NCI-H446 treated with DMSO at 0.1 percent for 48 hours (cell line): ENCODE measurements around the gene VANGL1.

Source experiments
- DNase-seq: peaks from one replicate; lab custom pipeline; 2025; lab: John Stamatoyannopoulos, UW

VANGL1 gene

DNA sequence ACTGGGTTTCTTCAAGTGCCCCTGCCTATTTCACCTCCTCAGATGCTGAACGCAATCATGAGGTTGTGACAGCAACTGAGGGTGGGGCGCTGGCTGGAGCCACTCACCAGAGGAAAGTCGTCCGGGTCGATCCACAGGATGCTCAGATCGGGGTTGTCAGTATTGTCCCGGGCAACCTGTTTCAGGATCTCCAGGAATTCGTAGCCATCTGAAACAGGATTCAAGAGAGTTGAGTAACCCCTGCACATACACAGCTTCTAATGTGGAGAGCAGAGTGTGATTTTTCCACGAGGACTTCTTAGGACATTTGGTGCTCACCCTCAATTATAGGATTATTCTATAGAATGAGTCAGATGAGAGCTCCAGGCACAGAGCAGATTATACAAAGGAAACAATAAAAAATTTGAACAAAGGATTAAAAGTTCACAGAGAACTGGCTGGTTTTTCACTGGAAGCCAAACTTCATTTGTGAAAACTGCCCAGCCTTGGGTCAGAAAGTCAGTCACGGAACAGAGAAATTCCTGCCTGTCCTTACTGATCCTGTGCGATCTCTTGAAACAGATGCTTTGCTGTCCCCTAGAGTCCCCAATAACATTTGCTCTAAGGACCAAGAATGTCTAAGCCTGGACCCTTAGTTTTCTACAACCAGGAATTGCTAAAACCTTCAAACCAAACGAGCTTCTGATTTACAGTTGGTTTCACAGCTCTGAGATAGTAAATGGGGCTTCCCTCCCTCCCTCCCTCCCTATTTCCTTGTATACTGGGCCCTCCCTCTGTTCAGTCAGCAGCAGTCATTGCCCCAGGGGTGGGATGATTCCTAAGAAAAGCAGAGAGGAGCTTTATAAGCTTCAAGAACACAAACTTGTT is 63.5 kb downstream of the VANGL1 start:
- DNase-seq: no peak

DNA sequence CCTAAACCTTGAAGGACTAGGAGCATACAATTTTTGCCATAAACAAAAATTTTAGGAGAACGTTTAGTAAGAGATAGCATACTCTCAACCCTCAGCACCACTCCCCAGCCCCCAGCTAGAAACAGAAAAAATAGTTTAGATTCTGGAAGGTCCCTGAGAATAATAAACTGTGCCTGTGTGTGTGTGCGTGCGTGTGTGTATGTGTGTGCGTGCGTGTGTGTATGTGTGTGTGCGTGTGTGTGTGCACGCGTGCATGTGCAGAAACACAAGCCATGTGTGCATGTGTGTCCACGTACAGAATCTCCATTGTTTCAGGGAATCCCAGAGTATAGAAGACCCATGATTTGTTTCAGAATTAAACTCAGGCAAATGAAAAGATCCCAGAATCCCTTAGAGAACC is 64.2 kb downstream of the VANGL1 start:
- DNase-seq: no peak

DNA sequence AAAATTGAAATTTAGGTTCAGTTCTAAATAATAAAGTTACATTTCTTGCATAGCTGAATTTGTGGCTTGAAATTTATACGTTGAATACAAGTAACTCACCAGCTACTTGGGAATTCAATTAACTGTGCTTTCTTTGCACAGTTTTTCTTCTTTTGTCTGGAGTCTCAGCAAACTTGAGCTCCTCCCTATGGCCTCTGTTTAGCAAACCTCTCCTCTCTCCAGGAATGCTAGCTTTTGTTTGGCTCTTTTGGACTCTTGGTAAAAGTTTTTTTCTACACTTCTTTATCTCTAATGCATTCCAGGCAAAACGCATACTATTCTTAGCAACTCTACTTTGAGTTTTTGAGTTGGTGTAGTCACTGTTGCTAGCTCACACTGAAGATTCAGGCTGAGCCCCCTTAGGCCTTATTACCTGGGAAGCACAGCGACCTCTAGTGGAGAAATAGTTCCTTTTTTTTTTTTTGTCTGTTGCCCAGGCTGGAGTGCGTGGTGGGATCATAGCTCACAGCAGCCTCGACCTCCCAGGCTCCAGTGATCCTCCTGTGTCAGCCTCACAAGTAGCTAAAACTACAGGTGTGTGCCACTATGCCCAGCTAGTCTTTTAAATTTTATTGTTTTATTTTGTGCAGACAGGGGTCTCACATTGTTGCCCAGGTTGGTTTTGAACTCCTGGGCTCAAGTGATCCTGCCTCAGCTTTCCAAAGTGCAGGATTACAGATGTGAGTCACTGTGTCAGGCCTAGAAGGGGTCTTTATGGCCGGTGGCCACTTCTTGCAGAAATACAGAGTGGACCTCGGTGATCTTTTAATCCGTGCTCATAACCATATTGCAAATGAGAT is 65.0 kb downstream of the VANGL1 start:
- DNase-seq: no peak

DNA sequence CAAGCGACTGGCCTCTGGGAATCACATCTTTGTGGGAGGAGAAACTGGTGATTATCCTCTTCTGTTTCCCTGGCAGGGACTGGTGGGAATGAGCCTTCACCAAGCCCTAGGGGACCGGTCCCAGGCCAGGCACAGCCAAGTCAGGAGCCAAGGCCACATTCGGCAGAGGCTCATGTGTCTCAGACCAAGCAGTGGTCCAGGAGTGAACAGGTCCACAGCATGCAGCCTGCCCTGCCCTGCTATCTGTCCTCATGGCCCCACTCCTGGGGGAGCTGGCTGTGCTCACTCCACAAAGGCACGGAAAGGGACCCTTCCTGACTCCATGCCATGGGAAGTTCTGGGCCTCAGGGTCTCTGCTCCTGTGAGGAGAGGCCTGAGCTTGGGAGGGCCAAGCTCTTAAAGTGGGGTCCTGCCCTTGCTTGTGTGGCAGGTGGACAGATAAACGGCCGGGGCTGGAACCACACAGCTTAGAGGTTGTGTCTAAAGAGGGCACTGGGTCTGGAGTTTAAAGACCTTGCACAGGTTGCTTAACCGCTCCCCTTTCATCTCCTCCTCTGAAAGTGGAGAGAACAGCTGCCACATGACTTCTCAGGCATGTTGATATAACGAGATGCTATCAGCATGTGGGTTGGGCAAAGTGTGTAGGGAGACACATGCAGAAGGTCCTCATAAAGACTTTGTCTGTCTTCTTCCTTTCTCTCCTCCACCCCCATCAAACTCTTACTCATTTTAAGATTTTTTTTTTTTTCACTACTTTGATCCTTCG is 69.3 kb downstream of the VANGL1 start:
- no peak for DNase-seq

DNA sequence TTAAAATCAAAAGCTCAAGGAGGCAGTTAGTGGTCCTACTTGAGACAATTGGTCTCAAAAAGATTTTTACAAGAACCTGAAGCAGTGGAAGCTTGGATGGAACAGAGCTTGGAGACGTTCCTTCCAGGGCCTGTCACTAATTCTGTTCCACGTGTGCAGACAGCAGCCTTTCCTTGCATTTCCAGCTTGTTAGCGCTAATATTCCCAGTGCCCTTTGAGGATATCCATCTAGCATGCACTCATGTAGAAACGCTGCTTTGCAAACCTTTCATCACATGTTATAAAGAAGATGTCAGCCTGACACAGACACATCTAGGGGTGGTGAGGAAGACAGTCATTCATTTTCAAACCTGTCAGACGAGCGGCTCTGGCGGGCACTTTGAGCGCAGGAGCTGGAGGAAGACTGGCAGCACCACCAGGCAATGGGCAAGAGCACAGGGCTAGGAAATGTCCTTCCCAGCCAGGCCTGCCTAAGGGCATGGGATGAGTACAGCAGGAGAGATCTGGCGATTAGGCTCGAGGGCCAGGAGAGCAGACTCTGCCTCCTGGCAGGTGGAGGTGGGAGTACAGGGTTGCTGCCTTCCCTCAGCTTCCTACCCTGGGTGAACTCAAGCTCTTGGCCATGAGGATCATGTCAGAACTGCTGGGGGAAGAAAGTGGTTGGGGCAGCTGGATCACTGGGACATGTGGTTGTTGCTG is 71.3 kb downstream of the VANGL1 start:
- DNase-seq: no peak

DNA sequence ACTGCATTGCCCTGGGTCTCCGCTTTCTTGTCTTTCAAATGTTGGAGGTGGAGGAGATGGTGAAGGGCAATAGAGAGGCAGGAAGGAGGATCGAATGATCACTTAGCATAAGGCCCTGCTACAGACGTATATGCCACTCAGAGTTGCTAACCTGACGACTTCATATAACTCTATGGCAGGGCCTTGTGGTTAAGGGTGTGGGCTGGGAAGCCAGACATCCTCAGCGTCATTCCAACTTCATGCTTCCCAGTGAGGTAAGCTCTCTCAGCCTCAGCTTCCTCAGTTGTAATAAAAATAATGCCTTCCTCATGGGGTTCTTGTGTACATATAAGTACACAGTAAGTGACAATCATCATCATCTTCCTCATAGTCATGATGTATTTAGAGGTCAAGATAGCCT is 72.1 kb downstream of the VANGL1 start:
- no peak for DNase-seq

DNA sequence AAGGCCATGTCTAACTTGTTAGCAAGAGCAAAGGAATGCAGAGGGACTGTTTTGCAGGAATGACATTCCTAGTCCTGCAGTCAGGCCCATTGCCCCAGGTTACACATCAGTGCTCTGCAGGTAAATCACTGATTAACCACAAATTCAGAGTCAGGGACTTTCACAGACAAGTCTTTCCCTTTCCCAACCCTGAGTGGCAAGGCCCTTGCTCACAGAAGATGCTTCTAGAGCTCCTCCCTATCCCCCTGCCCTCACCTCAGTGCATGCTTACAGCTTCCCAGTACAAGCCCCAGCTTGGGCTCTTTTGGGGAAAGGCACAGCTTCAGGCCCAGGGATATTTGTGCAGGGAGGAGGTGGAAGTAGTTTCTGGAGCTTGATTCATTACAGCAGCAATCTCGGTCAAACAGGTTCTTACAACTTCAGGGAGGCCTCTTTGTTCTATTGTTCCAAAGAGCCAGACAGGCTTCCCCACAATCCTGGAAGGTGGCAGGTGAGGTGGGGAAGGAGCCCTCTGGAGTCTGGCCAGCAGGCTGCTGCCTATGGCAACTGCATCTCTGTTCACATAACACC is 72.9 kb downstream of the VANGL1 start:
- no peak for DNase-seq

DNA sequence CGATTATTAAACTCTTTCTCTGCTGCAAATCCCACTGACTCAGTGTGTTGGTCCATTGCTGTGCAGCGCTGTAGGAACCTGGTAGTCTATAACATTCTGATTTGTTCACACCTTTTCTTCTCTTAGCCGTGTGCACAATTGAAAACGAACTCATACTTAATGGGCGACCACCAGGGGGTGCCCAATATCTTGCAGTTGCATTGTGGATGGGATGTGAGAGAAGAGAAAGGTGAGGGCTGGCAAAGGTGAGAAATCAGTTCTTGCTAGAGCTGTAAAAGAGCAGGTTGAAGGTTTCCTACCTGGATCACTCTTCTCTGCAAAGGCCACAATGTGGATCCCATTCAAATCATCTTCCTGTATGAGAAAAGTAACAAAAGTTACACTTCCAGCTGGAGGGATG is 75.8 kb downstream of the VANGL1 start:
- DNase-seq: no peak

DNA sequence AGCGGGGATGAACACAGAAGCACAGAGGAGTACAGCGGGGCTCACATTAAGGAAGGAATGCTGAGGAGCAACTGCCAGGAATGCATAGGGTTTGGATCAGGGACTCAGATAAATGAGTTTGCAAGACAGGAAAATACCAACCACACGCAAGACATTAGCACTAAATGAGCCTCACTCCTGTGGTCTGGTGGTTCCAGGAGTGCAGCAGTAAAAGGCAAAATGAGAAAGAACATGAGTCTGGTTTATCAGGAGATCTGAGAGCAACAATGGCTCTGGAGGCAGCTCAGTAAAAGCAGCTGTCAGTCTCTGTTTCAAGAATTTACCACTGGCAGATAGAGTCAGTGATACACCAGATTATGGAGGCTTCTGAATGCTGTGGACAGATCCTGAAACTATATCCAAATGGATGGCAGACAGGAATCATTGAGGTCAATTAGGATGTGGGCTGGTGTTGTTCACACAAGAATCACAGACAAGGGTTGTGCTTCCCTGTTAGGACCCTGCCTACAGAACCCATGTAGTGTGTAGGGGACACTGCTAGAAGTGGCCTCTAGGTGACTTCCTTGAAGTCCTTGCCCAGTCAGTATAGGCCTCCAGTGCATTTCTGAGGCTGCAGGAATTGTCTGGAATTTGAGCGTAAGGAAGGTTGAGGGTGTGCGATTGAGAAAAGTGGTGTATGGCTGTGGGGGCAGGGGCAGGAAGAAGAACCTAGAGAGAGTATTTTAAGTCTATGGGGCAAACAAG is 76.4 kb downstream of the VANGL1 start:
- no peak for DNase-seq

DNA sequence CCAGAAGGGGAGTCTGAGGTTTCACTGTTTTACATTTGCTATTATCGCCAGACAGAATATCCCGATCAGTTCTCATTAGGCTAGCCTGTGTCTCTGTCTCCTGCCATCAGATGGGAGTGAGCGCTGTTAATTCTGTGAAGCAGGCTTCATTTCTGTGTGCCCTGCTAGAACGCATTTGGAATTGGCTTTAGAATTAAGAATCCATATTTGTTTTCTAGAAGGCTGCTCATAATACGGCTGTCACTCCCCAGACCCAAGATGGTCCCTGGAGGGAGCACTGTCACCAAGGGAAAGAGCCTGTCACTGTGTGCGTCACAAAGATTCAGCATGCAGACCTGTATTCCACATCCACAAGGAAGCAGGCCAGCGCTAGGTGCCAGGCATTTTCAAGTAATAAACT is 77.5 kb downstream of the VANGL1 start:
- DNase-seq: no peak

DNA sequence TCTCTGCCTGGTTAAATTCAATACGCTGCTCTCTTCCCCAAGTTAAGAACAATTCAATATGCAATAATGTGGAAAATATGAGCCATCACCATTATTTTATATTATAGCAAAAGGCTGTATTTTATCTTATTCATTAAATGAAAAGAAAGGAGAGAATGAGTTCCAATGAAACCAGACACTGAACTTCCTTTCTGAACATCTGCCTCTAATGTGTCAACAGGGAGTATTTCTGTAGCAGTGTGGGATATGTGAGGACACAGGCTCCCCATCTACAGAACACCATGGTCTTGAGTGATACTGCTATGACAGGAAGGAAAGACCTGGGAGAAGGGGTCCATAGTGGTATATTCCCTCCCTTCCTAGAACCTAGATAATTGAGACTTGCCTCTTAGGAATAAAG is 80.5 kb downstream of the VANGL1 start:
- DNase-seq: no peak

DNA sequence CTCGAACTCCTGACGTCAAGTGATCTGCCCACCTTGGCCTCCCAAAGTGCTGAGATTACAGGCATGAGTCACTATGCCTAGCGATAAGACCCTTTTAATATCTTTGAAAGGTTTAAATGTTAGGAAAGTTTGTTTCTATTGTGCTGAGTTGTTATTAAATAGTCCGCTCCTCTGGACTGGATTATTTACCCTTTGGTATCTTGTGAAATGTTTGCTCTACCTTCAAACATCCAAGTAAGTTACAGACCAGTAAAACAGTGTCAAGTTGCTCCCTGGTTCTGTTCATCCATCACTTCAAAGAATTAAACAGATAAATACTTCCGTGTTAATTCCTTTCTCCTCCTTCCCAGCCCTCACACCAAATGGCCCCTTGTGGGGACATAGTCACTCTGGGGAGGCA is 82.0 kb downstream of the VANGL1 start:
- no peak for DNase-seq

DNA sequence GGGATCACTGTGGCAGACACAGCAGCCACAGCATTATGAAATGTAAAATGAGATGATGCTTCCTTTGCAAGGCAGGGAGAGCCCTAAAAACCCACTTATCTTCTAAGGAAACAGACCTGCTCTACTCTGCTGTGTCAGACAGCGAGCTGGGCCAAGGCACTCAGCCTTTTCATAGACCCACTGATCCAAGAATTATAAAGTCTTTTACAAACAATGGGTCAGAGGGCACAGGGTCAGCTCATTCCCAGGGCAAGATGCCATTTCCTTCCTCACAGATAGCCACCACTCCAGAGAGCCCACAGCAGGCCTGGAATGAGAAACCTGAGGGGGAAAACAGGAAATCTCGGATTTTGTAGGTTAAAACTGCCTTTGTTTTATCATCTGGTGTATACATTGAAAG is 83.8 kb downstream of the VANGL1 start:
- no peak for DNase-seq

DNA sequence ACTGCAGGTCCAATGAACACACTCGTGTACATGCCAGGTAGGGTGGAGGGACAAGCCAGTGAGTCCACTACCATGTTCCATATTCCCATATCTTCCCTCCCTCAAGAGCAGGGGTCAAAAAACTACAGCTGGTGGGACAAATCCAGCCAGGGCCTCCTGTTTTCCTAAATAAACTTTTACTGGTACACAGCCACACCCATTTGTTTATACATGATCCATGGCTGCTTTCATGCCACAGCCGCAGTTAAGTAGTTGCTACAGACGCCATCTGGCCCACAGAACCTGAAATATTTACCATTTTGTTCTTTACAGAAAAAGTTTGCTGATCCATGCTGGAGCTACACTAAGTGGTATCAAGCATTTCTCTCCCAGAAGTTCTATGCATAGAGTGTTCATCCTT is 84.4 kb downstream of the VANGL1 start:
- no peak for DNase-seq

DNA sequence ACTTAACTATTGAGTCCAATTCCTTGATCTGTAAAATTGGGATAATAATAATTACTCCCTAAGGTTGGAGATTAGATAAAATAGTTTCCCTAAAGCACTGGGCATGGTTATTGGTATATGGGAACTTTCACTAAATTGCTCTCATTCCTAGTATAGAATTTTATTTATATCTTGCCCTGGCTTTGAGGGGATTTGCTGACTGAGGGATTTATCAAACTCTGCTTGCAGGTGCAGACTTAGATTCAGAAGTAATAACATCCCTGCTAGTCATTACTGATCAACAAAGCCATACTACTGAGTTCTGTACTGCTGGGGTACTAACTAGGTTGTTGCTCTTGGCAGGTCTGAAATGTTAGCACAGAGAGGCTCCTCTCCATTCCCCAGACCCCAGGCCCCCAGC is 84.8 kb downstream of the VANGL1 start:
- DNase-seq: no peak

DNA sequence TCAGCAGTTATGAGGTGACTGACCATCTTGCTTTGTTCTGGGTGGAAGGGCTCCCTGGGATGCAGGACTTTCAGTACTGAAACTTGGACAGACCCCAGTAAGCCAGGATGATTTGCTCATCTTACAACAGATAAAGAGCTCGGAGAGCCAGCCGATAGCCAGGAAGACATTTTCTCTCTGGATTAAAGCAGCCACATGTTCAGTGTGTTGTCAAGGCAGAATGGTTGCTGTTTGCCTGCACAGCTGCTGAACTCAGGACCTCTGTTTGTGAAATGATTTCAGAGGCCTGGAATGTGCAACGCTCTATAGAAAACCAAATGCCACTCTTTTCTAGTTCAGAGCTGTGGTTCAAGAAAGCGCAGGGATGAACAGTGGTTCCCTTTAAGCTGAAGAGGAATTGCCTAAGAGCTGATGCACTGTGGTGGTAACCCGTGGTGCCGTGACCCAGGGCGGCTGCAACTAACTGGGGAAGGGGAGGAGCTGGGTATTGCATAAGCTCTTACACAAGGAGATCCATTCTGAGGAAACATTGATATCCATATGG is 86.0 kb downstream of the VANGL1 start:
- no peak for DNase-seq

DNA sequence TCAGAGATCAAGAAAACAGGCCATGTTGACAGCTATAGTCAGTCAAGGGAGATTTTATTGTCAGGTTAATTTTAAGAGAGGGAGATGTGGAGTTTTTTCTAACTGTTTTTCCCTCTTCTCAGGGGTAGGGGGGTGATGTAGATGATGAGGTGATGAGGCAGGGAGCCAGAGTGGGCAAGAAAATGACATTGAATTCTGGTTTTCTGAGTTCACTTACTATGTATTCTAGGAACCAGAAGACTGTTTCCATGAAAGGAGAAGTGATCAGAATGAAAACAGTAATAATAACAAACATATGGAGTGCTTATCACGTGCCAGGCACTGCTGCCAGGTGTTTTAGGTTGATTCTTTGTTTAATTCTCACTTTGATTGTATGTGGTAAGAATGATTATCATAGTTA is 86.6 kb downstream of the VANGL1 start:
- no peak for DNase-seq

DNA sequence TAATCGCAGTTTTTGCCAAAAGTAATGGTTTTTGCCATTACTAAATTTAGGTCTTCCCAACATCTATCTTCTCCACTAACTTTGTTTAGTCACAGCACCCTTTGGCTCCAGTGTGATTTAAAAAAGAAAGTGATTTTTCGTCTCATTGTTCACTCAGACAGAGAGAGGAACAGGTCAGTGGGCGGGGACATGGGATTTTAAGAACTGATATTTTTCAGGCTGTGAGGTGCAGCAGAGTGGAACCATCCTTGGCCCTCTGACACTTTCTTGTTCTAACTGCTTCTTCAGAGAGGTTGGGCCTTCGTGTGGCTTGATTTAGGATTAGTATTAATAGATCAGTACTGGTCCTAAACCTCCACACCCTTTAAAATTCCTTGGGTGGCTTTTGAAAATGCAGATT is 88.0 kb downstream of the VANGL1 start:
- no peak for DNase-seq

DNA sequence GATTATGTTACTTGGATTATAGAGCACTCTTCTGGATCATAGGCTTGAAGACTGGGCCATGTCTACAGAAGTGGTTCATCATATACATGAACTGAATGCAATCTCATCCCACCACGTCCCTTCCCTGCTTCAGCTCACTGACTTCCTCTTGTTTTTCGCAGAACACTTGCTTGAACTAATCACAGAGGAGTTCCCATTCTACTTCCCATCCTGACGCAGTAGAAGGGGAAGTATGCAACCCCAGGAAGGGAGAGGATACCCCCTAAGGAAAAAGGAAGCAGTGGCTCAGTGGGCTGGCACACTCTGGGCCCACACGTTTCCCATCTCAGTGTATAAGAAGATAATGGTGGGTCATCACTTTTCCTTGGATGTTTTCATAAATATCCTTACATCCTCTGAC is 90.5 kb downstream of the VANGL1 start:
- DNase-seq: no peak

DNA sequence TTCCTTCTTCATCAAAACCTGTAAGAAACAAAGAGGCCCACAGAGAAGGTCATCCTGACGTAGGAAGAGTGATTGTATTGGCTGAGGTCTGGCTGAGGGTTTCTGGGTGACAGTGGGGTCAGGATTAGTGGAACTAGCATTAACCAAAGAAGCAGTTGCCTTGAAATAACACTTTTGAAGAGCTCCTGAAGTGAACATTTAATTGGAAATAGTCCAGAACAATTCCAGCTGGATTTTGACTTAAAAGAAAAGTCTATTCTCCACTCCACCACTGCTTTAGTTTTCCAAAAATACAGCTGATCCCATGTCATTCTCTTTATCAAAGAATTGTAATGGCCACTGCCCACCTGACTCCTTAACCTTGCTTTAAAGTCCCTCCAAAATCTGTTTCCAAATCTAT is 99.0 kb downstream of the VANGL1 start:
- DNase-seq: no peak
